HG03139 (cell line): ENCODE data around the gene RACGAP1.
"Not testable (repeated sequence)": the region's sequence is repeated elsewhere in the genome, so short reads cannot be mapped to it uniquely, and the experiment has no call there.

Experiments used
- ATAC-seq: cut with Tn5 transposase; IDR thresholded peaks from one replicate; pipeline ENCODE4 v1.9.1; 2021; ENCODE audit not compliant: unreplicated experiment

The RACGAP1 gene

DNA sequence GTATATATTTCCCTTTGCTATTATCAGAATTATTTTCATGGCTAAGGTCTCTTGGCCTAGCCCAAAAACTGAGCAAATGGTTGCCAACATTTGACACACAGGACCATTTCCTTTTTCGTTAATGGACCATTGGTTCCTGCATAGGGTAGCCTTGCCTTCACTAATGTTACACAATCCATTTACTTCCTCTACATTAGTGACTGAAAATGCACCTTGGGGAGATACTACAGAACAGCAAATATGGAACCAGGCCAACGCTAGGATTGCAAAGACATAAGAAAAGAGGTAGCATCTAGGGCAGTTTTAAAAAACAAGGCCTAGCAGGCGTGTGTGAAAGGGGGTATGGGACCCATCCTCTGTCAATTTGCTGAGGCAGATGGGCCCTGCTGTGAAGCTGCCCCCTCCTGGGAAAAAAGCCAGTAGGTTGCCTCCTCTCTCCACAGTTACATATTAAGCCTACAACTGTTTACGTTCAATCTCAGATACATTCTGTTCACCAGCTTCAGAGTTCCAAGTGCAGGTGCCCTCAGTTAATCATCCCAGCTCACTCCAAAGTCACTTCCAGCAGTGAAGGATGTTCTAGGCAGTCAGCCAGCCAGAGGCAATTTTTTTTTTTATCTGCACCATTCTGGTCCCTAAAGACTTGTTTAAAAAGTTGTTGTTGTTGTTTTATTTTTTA is 37.5 kb downstream of the RACGAP1 start:
- ATAC-seq = no peak

DNA sequence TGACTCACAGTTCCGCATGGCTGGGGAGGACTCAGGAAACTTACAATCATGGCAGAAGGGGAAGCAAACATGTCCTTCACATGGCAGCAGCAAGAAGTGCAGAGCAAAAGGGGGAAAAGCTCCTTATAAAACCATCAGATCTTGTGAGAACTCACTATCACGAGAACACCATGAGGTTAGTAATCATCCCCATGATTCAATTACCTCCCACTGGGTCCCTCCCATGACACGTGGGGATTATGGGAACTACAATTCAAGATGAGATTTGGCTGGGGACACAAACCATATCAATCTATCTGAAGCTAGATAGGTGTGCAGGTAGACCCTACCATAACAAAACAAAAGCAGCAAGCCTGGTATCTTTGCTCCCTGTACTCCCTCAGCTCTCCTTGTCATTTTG is 38.8 kb downstream of the RACGAP1 start:
- not testable (repeated sequence) for ATAC-seq

DNA sequence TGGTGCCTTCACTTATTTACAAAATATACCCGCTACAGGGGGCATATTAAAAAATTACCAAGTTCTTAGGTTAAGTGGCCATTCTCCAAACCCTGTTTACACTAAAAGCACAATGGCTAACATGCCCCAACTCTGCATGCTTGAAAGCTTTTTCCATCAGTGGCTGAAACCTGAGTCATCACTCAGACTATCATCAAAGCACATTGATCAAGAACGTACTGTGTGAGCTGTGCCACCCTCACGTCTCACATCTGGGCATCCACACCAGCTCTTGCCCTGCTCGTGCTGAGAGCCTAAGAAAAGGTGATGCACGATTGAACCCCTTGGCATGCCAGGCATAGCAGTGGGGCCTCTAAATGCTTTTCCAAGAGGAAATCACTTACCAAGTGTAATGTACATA is 39.3 kb downstream of the RACGAP1 start:
- ATAC-seq = no peak

DNA sequence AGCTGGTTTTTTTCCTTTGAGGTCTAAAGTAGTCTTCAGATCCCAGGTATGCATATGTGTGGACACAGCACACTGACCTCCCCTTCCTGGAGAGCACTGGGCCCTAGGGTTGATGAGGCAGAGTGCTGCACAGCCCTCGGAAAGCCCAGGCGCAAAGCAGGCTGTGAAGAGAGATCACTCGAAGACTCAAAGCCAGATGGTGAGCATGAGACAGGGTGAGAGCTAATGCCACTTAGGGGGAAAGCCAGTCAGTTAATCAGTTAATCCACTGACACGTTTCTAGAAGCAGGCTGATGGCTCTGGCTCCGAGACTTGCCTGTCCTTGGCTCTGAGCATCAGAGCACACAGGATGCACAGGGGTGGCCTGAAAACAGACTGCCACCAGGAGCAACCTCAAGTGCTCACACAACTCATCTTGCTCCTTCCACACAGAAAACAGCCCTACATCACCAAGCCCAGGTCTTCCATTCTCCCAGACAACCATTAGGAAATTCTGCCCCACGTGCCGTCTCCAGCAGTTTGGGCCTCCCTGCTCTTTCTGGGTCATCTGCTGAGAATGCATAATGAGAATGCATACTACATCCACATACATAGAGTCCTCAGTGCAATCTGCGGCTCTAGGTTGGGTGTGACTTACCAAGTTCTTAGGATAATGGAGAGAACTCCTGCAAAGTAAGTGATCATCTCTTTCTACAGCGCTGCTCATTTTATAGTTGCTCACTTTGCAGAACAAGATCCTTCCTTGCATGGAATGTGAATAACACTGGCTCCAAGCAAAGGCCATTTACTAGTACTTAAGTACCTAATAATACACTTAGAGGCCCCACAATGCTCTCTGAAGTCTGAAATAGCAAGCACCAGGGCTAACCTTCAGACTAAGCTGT is 40.6 kb downstream of the RACGAP1 start:
- ATAC-seq = no peak

DNA sequence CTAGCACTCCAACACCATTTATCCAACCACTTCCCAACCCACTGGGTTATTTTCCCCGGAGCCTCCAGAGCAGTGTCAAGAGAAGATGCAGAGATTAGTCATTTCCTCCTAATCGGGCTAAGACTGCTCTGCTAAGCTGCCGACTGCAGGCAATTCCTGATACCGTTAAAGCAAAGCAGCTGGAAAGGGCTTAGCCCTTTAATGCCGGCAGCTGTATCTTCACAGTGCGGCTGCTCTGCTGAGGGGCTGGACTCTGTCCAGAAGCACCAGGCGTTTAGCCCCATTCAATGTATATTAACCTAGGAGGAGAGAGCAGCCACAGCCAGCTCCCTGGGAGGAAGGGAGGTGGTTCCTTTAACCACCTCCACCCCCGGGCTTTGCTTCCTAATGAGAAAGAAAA is 41.4 kb downstream of the RACGAP1 start:
- no peak for ATAC-seq

DNA sequence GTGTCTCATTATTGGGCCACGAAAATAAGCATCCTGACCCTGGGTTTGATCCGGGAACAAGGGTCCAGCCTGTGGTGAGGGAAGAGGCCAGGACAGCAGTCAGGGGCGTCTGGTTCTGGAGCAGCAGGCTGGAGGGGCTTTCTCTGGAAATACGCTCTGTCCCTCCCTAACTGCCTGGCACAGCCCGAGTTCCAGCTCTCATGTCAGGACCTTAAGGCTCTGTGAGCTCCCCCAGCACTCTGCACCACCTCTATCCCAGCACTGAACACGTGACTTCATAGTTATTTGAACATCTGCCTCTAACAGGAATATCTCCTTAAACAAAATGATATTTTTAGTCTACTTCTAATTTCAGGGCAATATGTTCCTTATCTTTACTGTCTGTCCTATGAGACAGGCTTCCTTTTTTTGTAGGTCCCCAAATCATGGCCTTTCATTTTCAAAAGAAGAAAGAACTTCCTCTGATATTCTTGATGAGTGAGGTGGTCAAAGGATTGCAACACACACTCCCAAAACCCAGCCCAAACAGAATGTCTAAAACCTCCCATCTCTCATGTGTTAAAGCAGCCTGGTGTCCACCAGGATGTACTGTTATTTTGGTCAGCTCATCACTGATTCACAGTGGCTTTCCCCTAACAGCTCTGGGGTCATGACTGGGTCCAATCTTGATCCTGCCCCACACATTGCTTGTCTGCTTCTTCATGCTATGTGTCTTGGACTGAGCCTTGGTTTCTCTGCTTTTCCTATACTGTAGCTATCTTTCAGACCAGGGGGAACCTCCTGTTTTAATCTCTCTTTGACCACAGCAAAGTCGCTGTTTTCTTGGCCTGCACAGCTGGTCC is 42.8 kb downstream of the RACGAP1 start:
- ATAC-seq = no peak

DNA sequence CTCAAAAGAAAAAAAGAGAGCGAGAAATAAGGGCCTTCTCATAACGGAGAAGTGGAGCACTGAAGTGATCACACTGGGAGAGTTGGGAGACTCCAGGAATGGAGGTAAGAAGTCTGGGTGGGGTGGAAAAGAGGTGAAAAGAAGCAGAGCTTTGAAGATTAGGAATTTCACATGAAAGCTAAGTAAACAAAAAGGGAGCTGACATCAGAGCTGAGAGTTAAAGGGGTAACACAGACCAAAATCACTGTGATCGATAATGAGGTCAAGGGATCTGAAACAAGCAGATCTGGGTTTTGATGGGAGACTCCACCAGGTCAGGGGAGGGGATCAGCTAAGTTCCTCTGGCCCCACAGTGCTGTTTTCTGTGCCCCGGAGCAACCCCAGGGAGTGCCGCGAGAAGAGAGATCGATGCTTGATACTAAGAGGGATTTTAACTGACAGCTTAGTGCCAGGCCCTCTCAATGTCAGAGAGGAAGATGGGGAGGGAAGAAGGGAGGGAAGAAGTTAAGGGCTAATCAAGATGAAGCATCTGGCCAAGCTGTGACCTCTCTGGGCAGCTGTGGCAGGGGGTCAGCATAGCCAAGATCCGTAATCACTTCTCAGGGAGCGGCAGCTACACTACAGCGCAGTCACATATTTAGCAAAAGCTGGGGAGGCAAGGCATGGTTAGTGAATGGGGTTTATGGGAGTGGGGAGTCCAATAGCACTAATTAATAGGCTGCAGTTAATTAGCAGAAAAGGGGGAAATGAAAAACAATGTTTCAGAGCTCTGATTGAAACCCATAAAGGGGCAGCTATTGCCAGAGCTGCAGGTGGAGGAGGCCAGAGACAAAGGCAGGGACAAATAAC is 44.6 kb downstream of the RACGAP1 start:
- ATAC-seq = no peak

GRCh38 chr12:49979791-49980190 is 45.5 kb downstream of the RACGAP1 start:
- ATAC-seq = no peak

DNA sequence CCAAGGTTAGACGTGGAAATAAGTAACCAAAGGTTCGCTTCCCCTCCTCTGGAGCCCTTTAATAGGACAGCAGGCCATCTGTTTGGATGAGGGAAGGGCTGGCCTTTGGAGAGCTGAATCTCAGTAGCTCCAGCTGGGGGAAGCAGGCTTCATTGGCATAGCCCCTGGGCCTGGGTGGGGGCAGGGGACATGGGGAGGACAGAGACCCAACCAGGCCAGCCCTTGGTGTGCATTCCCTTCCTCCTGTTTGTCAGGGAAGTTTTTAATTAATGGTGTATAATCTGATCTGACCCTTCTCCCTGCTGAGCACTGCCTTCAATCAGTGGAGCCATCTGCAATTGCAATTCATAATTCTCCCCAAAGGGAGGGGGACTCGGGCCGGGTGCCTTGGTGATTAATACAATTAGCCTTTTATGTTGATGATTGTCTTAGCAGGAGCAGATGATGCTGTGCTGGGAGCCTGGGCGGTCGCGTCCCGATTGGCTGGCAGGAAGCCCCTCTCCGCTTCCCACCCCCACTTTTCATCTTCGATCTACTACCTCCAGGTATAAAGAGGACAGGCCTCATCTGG is 46.2 kb downstream of the RACGAP1 start:
- ATAC-seq = no peak

DNA sequence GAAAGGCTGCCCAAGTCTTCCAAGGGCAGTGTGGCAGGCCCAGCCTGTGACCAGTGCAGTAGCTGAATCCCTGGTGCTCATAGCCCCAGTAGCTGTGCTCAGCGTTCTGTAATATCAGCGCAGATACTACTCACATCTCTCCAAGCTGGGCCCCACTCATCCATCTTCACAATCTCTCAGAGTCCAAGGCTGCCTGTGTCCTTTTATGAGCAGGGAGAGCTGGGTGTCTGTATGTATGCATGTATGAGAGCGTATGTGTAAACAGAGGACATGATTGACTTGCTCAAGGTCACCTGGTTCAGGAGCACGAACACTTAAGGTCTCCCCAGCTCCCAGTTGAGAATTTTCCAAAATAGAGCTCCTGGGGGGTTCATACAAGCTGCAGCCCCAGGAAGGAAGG is 47.2 kb downstream of the RACGAP1 start:
- ATAC-seq = no peak

DNA sequence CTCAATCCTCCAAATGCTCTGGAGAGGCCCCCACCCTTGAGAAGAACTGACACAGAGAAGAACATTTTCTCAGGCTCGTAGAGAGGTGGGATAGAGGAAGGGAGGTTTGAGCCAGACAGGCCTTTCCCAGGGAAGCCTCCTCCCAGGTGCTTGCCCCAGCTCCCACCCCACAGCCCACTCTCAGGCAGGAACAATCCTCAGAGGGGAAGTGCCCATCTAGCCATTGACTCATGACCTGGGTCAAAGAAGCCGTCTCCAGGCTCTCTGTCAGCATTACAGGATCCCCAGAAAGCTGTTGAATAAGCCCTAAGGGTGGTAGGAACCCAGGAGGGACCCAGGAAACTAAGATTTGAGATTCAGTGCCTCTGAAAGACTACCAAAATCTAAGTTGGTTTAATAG is 48.7 kb downstream of the RACGAP1 start:
- ATAC-seq = no peak

GRCh38 chr12:49975318-49975761 is 50.0 kb downstream of the RACGAP1 start:
- no peak for ATAC-seq

GRCh38 chr12:49974677-49975317 is 50.5 kb downstream of the RACGAP1 start:
- no peak for ATAC-seq

DNA sequence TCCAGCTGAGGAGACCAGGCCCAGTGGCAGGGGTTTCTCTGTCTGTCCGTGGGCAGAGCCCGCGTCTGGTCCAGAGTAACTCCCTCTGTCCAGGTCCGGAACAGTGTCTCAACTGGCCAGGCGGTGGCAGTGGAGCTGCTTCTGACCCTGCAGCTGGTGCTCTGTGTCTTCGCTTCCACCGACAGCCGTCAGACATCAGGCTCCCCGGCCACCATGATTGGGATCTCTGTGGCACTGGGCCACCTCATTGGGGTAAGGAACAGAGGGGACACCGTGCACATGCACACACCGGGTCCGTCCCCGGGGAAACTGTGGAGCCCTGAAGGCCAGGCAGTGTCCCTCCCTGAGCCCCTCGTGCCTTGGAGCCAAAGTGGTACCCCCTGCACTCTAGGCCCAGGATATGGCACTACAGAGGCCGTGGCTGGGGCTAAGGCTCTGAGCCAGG is 51.0 kb downstream of the RACGAP1 start:
- no peak for ATAC-seq

GRCh38 chr12:49973361-49973830 is 51.9 kb downstream of the RACGAP1 start:
- ATAC-seq = no peak

DNA sequence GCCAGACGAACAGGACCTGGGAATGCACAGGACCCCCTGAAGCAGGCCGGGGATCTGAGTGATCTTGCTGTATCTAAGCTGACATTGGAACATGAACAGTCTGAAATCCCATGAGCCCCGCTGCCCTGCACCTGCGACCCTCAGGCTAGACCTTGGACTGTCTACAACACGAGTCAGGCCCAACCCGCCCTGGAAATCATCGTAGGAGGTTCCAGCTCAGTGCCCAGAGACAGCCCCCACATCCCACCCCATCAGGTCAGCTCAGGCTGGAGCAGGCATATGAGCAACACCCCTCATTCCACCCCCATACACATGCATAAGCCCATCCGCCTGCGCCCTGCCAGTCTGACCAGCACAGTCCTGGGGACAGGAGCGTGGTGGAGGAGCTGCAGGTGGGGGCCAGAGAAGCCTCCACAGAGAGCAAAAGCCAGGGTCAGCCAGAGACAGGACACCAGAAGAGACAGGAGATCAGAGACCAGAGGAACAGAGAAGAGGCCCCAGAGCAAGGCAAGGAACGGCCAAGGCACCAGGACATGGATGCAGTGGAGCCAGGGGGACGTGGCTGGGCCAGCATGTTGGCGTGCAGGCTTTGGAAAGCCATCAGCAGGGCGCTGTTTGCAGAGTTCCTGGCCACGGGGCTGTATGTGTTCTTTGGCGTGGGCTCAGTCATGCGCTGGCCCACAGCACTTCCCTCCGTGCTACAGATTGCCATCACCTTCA is 52.5 kb downstream of the RACGAP1 start, which contains the start of gene AQP6:
TSS of gene AQP6 (plus strand) at position 307 of the 720 bp plus-strand sequence. CDS start at position 534, 227 bp downstream.
- ATAC-seq = no peak

DNA sequence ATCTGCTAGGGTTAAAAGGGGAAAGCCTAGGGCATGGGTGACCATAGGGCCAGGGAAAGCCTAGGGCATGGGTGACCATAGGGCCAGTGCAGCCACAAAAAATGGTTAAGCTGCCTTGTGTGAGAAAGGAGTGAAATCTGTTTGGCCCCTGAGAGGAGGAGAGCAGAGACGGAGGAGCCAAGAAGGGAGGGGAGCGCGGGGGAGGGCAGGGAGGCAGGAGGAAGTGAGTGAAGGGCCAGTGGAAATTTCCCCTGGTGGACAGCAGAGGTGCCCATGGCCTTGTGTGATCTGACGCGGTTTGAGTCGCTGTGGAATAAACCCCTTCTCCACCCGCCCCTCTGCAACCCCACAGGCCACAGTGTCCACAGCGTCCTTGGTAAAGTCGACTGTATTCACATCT is 53.2 kb downstream of the RACGAP1 start:
- ATAC-seq = no peak

GRCh38 chr12:49971141-49971540 is 54.2 kb downstream of the RACGAP1 start:
- no peak for ATAC-seq

DNA sequence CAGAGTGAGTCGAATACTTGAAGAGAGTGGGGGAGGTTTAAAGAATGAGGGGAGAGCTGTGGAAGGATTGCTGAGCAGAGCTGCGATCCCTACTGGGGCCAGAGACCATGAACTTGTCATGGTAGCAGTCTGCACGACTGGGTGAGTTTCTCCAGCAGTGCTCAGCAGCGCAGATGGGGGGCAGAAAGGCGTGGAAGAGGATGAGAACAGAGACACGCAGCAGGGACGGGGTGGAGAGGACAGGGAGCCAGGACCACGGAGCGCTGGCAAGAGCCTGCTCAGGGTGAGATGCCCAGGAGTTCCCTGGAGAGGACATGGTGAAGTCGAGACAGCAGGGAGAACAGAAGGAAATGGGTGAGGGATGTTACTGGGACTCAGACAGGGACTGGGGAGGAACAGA is 54.6 kb downstream of the RACGAP1 start:
- no peak for ATAC-seq
